ENCODE data around the gene TINAG.
"Not testable (repeated sequence)": the region's sequence is repeated elsewhere in the genome, so short reads cannot be mapped to it uniquely, and the experiment has no call there.

The TINAG gene

DNA sequence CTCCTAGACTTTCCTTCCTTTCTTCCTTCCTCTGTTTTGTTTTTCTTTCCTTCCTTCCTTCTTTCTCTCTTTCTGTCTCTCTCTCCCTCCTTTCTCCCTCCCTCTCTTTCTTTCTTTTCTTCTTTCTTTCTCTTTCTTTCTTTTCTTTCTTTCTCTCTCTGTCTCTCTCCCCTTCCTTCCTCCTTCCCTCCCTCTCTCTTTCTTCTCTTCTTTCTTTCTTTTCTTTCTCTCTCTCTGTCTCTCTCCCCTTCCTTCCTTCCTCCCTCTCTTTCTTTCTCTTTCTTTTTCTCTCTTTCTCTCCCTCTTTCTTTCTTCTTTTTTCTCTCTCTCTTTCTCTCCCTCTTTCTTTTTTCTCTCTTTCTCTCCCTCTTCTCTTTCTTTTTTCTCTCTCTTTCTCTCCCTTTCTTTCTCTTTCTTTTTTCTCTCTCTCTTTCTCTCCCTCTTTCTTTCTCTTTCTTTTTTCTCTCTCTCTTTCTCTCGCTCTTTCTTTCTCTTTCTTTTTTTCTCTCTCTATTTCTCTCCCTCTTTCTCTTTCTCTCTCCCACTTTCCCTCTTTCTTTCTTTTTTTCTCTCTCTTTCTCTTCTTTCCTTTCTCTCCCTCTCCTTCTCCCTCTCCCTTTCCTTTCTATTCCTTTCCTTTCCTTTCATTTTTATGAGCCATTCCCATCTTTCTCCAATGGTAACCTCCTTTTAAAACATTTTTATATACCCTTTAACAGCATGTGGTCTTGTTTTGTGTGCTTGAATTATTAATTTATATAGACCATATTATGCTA, 2.3 kb downstream of the TINAG start:
- no peak for DNase-seq

GRCh38 chr6:54315656-54316055, 7.4 kb downstream of the TINAG start:
- DNase-seq = no peak

- DNase-seq = no peak
These were observed 12.6 kb downstream of the TINAG start for GRCh38 chr6:54320871-54321270.

DNA sequence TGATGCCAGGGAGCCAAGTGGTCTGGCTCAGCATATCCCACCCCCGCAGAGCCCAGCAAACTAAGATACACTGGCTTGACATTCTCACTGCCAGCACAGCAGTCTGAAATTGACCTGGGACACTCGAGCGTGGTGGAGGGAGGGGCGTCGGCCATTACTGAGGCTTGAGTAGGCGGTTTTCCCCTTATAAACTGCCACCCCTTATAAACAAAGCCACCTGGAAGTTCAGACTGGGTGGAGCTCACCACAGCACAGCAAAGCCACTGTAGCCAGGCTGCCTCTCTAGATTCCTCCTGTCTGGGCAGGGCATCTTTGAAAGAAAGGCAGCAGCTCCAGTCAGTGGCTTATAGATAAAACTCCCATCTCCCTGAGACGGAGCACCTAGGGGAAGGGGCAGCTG, 19.4 kb downstream of the TINAG start:
- no peak for DNase-seq

- DNase-seq = not testable (repeated sequence)
These were observed 23.3 kb downstream of the TINAG start for GRCh38 chr6:54331571-54331970.

DNA sequence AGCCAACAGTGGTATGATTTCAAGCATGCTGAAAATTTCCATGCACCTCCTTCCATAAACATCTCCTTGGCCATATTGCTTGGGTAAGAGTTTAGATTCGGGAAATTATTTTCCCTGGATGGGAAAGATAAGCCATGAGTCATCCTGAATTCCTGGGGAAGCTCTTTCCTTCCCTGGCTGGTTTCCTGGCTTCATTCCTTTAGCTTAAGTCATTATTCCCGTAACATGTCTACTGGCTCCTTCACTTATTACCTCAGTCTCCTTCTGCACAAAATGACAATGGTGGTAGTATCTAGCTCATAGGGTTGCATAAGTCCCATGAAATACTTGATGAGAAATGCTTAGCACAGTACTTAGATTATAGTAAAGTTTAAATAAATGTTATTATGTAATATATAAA, 27.6 kb downstream of the TINAG start:
- no peak for DNase-seq

- DNase-seq = no peak
These were observed 45.7 kb downstream of the TINAG start for GRCh38 chr6:54353975-54354374.

DNA sequence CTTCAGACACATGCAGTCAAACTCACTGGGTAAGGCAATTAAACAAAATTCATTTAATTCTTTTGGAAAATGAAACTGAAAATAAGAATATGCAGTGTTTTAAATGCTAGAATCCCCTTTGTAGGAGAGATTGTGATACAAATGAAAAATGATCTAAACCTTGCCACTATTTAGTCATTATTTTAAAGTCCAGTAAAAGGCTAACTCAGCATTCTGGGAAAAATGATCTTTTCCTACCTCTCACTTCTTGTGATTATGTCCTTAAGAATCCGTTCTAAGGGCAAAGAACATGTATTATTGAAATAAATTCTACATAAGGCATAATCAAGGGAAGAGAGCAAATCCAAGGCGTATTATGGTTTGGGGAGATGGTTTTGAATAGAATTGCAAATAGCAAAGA, 46.4 kb downstream of the TINAG start:
- DNase-seq = no peak

DNA sequence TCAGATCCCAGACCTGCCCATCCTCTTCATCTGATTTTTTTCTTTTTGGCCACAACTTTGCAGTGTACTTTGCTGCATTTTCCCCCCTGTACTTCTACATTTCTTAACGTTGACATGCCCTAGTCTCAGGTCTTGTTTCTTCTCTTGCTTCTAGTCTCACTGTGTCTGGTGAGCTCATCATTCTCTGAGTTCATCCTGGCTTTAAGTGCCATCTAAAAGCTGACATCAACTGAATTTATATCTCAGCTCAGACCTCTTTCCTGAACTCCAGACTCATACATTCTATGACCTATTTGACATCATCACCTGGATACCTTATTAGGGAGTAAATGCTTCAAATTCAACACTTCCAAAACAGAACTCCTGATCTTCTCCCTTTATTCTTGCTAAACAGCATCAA, 48.9 kb downstream of the TINAG start:
- no peak for DNase-seq

DNA sequence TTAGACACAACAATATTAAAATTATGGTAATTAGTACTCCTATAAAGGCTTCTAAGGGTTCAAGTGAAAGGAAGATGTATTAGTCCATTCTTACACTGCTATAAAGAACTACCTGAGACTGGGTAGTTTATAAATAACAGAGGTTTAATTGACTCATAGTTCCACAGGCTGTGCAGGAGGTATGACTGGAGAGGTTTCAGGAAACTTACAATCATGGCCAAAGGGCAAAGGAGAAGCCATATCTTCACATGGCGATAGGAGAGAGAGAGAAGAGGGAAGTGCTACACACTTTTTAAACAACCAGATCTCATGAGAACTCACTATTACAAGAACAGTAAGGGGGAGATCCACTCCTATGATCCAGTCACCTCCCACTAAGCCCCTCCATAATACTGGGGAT, 52.9 kb downstream of the TINAG start:
- DNase-seq = no peak

GRCh38 chr6:54361734-54362133, 53.5 kb downstream of the TINAG start:
- no peak for DNase-seq

- DNase-seq = no peak
These were observed 58.6 kb downstream of the TINAG start for GRCh38 chr6:54366667-54367327.

DNA sequence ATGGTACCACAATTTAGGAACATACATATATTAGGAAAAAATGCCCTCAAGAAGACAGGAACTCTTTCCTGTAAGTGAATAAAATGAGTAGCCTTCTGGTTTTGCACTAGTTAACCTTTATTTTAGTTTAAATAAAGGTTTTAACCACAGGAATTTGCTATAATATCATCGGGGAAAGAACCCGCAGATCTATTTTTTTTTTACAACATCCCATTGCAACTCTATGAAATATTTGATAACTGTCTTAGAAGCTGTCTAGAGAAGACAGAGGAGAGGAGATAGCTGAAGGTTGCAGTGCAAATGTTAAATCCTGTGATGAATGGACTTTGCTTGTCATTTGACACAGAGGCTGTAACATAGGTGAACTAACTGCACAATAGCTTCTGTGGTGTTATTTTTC, 69.5 kb downstream of the TINAG start:
- no peak for DNase-seq

- no peak for DNase-seq
These were observed 78.1 kb downstream of the TINAG start for GRCh38 chr6:54386295-54386694.

GRCh38 chr6:54390362-54390761, 82.1 kb downstream of the TINAG start:
- no peak for DNase-seq

DNA sequence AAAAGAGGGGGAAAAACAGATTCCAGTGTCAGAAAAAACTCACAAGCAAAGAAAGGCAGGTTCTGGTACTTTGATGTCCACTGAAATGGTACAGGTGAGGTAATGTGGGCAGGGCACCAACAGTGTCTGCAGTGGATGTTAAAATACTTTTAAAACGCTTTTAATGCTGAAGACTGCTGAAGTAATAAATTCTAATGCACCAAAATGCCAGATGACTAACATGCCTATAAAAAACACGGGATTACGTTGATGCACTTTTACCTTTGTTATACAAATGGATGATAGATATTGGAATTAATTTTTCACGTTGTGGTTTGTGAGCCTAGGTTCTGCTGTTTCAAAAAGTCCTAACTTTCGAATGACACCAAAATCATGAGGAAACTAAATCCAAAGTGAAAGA, 83.3 kb downstream of the TINAG start:
- no peak for DNase-seq

GRCh38 chr6:54403096-54403495, 94.9 kb downstream of the TINAG start:
- no peak for DNase-seq

DNA sequence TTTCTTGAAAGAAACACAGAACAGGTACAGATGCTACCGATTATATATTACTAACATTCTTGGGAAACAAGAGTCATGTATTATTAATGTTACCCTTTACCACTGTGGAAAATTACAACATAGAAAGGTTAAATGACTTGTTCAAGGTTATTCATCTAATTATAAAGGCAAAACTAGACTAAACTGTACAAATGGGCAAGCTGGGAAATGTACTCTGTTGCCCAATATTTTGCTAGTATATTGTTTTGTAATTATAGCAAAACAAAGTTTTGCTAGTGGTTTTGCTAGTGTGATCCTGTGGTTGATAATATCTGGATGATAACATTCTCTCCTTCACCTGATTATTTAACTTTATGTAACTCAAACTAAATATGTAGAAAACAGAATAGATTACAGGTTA, 96.5 kb downstream of the TINAG start:
- no peak for DNase-seq

- DNase-seq = no peak
These were observed 103.5 kb downstream of the TINAG start for GRCh38 chr6:54411767-54412166.

DNA sequence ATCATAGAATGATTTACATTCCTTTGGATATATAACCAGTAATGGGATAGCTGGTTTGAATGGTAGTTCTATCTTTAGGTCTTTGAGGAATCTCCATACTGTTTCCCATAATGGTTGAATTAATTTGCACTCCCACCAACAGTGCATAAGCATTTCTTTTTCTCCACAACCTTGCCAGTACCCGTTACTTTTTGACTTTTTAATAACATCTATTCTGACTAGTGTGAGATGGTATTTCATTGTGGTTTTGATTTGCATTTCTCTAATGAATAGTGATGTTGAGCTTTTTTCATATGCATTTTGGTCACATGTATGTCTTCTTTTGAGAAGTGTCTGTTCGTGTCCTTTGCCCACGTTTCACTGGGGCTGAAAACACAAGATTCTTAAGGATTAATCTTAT, 107.3 kb downstream of the TINAG start:
- no peak for DNase-seq

- DNase-seq = no peak
These were observed 111.6 kb downstream of the TINAG start for GRCh38 chr6:54419885-54420284.

DNA sequence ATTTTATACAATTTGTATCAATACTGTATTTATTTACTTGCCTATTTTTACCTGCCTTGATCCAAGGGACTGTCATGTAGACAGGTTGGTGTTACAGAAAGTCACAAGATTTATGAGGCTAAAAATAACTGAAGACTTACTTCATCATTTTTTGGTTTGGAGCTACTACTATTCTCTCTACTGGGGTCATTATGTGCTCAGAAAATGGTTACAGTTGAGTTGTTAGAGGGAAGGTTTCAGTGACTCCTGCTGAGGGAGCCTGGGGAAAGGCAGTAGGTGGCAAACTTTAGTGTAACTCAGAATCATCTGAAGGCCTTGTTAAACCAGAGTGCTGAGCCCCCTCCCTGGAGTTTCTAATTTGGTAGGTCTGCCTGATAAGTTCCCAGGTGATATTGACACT, 118.8 kb downstream of the TINAG start:
- DNase-seq = no peak

- DNase-seq = no peak
These were observed 119.2 kb downstream of the TINAG start for GRCh38 chr6:54427396-54427937.

GRCh38 chr6:54428431-54428830, 120.2 kb downstream of the TINAG start:
- DNase-seq = no peak

- DNase-seq = no peak
These were observed 123.2 kb downstream of the TINAG start for GRCh38 chr6:54431466-54431865.

All from activated CD8-positive, alpha-beta memory T cell treated with anti-CD3 and anti-CD28 coated beads, Interleukin-2, amount 50 U/mL, for 48 hours (primary cell).